ENCODE data around the gene BABAM1.

Gene BABAM1

GRCh38 chr19:17323300-17323963 lies 56.2 kb downstream of the BABAM1 start:
- no peak for DNase-seq (ENCODE audit: insufficient read length, low spot score)
- TF ChIP-seq POLR2AphosphoS5 (IDR thresholded peaks at IDR 0.05; ENCODE audit: low read depth, low read length) (no peak), TAF1 (IDR thresholded peaks at IDR 0.05; ENCODE audit: low read depth, low read length) (no peak), SPI1 (IDR thresholded peaks at IDR 0.05; ENCODE audit: low read depth, low read length) (no peak), POU2F2 (IDR thresholded peaks at IDR 0.05; ENCODE audit: low read depth, low read length) (no peak), POLR2A (IDR thresholded peaks at IDR 0.05; ENCODE audit: low read depth, low read length) (no peak), PAX5 (IDR thresholded peaks at IDR 0.05; ENCODE audit: insufficient read depth, low read length, severe bottlenecking) (no peak)
- no peak for FAIRE-seq

GRCh38 chr19:17323964-17324332 lies 56.7 kb downstream of the BABAM1 start:
- TF ChIP-seq TAF1 (IDR thresholded peaks at IDR 0.05; ENCODE audit: low read depth, low read length) (no peak), SPI1 (IDR thresholded peaks at IDR 0.05; ENCODE audit: low read depth, low read length) (peak; percentile 50), POLR2AphosphoS5 (IDR thresholded peaks at IDR 0.05; ENCODE audit: low read depth, low read length) (no peak)
- FAIRE-seq, result no peak
- no peak for DNase-seq (ENCODE audit: insufficient read length, low spot score)

GRCh38 chr19:17324357-17325114 lies 57.3 kb downstream of the BABAM1 start:
- no peak for FAIRE-seq

GRCh38 chr19:17325133-17325532 lies 57.9 kb downstream of the BABAM1 start:
- no peak for FAIRE-seq
- TF ChIP-seq TAF1 (IDR thresholded peaks at IDR 0.05; ENCODE audit: low read depth, low read length) (no peak), POU2F2 (IDR thresholded peaks at IDR 0.05; ENCODE audit: low read depth, low read length) (no peak), POLR2AphosphoS5 (IDR thresholded peaks at IDR 0.05; ENCODE audit: low read depth, low read length) (no peak), SPI1 (IDR thresholded peaks at IDR 0.05; ENCODE audit: low read depth, low read length) (no peak), POLR2A (IDR thresholded peaks at IDR 0.05; ENCODE audit: low read depth, low read length) (no peak), PAX5 (IDR thresholded peaks at IDR 0.05; ENCODE audit: insufficient read depth, low read length, severe bottlenecking) (no peak)
- DNase-seq (ENCODE audit: insufficient read length, low spot score), result no peak

More at GRCh38 chr19:17324357-17325114, 57.3 kb downstream of the BABAM1 start:
- no peak for DNase-seq (ENCODE audit: insufficient read length, low spot score)
- TF ChIP-seq PAX5 (IDR thresholded peaks at IDR 0.05; ENCODE audit: insufficient read depth, low read length, severe bottlenecking) (no peak), POLR2A (IDR thresholded peaks at IDR 0.05; ENCODE audit: low read depth, low read length) (no peak), TAF1 (IDR thresholded peaks at IDR 0.05; ENCODE audit: low read depth, low read length) (no peak), POU2F2 (IDR thresholded peaks at IDR 0.05; ENCODE audit: low read depth, low read length) (no peak), POLR2AphosphoS5 (IDR thresholded peaks at IDR 0.05; ENCODE audit: low read depth, low read length) (no peak)

GRCh38 chr19:17325881-17326594 lies 58.8 kb downstream of the BABAM1 start:
- FAIRE-seq (no peak), DNase-seq (ENCODE audit: insufficient read length, low spot score) (no peak)
- no peak for TF ChIP-seq TAF1 (IDR thresholded peaks at IDR 0.05; ENCODE audit: low read depth, low read length)
- TF ChIP-seq POU2F2 (IDR thresholded peaks at IDR 0.05; ENCODE audit: low read depth, low read length), result no peak
- no peak for TF ChIP-seq SPI1 (IDR thresholded peaks at IDR 0.05; ENCODE audit: low read depth, low read length)
- no peak for TF ChIP-seq PAX5 (IDR thresholded peaks at IDR 0.05; ENCODE audit: insufficient read depth, low read length, severe bottlenecking)

- TF ChIP-seq POLR2A (IDR thresholded peaks at IDR 0.05; ENCODE audit: low read depth, low read length), result no peak
- no peak for TF ChIP-seq POU2F2 (IDR thresholded peaks at IDR 0.05; ENCODE audit: low read depth, low read length)
- TF ChIP-seq PAX5 (IDR thresholded peaks at IDR 0.05; ENCODE audit: insufficient read depth, low read length, severe bottlenecking), result no peak
- no peak for TF ChIP-seq POLR2AphosphoS5 (IDR thresholded peaks at IDR 0.05; ENCODE audit: low read depth, low read length)
- TF ChIP-seq TAF1 (IDR thresholded peaks at IDR 0.05; ENCODE audit: low read depth, low read length), result no peak
- TF ChIP-seq SPI1 (IDR thresholded peaks at IDR 0.05; ENCODE audit: low read depth, low read length), result no peak
- FAIRE-seq, result no peak
These were observed 59.3 kb downstream of the BABAM1 start for GRCh38 chr19:17326595-17326966.

GRCh38 chr19:17327068-17327653 lies 59.9 kb downstream of the BABAM1 start:
- no peak for DNase-seq (ENCODE audit: insufficient read length, low spot score)
- no peak for FAIRE-seq
- TF ChIP-seq TAF1 (IDR thresholded peaks at IDR 0.05; ENCODE audit: low read depth, low read length) (no peak), POLR2A (IDR thresholded peaks at IDR 0.05; ENCODE audit: low read depth, low read length) (no peak), POLR2AphosphoS5 (IDR thresholded peaks at IDR 0.05; ENCODE audit: low read depth, low read length) (no peak), PAX5 (IDR thresholded peaks at IDR 0.05; ENCODE audit: insufficient read depth, low read length, severe bottlenecking) (no peak), POU2F2 (IDR thresholded peaks at IDR 0.05; ENCODE audit: low read depth, low read length) (no peak), SPI1 (IDR thresholded peaks at IDR 0.05; ENCODE audit: low read depth, low read length) (no peak)

More at GRCh38 chr19:17326595-17326966, 59.3 kb downstream of the BABAM1 start:
- no peak for DNase-seq (ENCODE audit: insufficient read length, low spot score)

- peak; percentile 85 for DNase-seq (ENCODE audit: insufficient read length, low spot score)
- TF ChIP-seq POLR2AphosphoS5 (IDR thresholded peaks at IDR 0.05; ENCODE audit: low read depth, low read length) (no peak), TAF1 (IDR thresholded peaks at IDR 0.05; ENCODE audit: low read depth, low read length) (no peak), PAX5 (IDR thresholded peaks at IDR 0.05; ENCODE audit: insufficient read depth, low read length, severe bottlenecking) (no peak), POLR2A (IDR thresholded peaks at IDR 0.05; ENCODE audit: low read depth, low read length) (no peak), POU2F2 (IDR thresholded peaks at IDR 0.05; ENCODE audit: low read depth, low read length) (no peak), SPI1 (IDR thresholded peaks at IDR 0.05; ENCODE audit: low read depth, low read length) (no peak)
- no peak for FAIRE-seq
These were observed 60.6 kb downstream of the BABAM1 start for GRCh38 chr19:17327654-17328516.

Measured in GM12891 (cell line).